ENCODE measurements around the gene NFIL3.
"Not testable (repeated sequence)": the region's sequence is repeated elsewhere in the genome, so short reads cannot be mapped to it uniquely, and the experiment has no call there.

The NFIL3 gene

GRCh38 chr9:91395106-91395552 is 28.5 kb downstream of the NFIL3 start:
- no peak for DNase-seq (ENCODE audit: low spot score)

- DNase-seq (ENCODE audit: low spot score): no peak
Measured at GRCh38 chr9:91393826-91394225, 29.8 kb downstream of the NFIL3 start.

DNA sequence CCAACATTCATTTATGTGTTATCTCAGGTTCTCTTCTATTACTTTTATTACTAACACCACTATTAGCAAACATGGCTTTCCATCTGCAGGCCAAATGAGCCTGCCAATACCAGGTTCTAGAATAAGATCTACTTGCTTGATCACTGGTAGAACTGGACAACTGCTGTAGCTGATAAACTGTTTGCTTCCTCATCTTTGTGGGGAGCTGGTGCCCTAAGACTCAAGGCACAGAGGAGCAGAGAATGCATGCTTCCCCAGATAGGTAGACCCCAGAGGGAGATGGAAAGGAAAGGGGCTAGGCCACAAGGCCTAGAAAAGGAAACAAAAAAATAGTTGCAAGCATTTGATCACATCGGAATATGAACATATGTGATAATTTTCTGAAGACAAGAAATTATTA is 31.2 kb downstream of the NFIL3 start:
- no peak for DNase-seq (ENCODE audit: low spot score)

- DNase-seq (ENCODE audit: low spot score): no peak
Measured at GRCh38 chr9:91391818-91392217, 31.8 kb downstream of the NFIL3 start.

DNA sequence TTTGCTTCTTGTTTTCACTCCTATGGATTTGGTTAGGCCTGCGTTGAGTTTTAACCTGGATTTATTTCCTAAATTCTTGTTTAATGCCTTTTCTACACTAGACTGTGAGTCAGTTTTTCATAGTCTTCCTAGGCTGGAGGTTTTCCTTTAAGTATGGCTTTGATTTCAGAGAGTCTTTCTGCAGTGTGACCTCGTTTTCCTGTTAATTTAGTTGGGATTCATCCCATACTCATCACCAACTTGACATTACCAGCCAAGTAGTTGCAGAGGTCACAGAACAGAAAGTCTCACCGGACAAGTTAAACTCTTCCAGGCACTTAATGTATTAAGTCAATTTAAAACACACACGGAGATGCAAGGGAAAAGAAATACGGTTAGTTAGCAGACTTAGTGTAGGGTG is 32.2 kb downstream of the NFIL3 start:
- no peak for DNase-seq (ENCODE audit: low spot score)

DNA sequence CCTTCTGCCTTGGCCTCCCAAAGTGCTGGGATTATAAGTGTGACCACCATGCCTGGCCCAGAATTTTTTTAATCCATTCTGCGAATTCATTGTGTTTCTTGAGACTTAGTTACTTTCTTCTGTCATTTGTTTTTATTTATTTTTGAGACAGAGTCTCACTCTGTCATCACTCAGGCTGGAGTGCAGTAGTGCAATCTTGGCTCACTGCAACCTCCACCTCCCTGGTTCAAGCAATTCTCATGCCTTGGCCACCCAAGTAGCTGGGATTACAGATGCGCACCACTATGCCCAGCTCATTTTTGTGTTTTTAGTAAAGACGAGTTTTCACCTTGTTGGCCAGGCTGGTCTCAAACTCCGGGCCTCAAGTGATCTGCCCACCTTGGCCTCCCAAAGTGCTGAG is 33.9 kb downstream of the NFIL3 start:
- not testable (repeated sequence) for DNase-seq (ENCODE audit: low spot score)

GRCh38 chr9:91386765-91387164 is 36.9 kb downstream of the NFIL3 start:
- no peak for DNase-seq (ENCODE audit: low spot score)

DNA sequence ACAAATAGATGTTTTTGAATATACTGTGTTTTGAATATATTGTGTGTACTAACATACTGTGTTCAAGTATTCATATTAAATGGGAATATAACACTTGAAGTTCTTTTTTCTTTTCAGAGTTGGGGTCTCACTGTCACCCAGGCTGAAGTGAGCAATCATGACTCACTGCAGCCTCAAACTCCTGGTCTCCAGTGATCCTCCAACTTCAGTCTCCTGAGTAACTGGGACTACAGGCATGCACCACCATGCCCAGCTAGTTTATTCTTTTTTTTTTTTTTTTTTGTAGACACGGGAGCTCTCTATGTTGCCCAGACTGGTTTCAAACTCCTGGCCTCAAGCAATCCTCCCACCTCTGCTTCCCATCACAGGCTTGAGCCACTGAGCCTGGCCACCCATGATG is 38.7 kb downstream of the NFIL3 start:
- no peak for DNase-seq (ENCODE audit: low spot score)

DNA sequence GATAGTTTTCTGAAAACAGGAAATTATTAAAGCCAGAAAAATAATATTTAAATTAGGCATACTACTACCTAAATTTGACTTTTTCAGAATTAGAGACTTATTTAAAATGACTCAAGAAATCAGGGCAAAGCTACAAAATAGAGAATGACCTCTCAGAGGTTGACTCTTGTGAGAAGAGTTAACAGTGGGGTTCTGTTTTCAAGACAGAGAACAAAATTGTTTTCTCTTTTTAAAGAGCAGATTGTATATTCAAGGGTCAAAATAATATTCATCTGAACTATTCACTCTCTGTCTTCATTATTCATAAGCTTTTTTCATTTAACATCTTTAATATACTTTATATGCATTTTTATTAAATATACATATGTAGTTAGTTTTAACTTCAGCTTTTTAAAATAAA is 40.1 kb downstream of the NFIL3 start:
- DNase-seq (ENCODE audit: low spot score): no peak

GRCh38 chr9:91382298-91382697 is 41.3 kb downstream of the NFIL3 start:
- DNase-seq (ENCODE audit: low spot score): no peak

DNA sequence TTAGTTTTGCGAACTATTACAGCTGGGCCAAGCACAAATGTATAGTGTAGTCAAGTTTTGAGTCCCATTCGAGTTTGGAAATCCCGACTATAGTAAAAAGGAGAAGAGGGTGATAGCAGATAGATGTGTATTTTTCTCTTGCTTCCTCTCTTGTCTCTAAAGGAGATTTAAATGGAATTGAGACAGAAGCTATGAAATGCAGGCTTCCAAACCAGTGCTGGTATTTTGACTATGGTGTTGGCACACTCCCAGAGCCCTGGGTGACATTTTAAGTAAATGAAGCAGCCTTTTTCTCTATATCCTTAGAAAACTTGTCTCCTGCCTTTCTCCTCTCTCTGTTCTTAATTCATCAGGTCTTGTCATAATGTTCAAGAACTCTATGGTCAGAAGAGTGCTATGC is 44.2 kb downstream of the NFIL3 start:
- DNase-seq (ENCODE audit: low spot score): no peak

- DNase-seq (ENCODE audit: low spot score): no peak
Measured at GRCh38 chr9:91378695-91379127, 44.9 kb downstream of the NFIL3 start.

DNA sequence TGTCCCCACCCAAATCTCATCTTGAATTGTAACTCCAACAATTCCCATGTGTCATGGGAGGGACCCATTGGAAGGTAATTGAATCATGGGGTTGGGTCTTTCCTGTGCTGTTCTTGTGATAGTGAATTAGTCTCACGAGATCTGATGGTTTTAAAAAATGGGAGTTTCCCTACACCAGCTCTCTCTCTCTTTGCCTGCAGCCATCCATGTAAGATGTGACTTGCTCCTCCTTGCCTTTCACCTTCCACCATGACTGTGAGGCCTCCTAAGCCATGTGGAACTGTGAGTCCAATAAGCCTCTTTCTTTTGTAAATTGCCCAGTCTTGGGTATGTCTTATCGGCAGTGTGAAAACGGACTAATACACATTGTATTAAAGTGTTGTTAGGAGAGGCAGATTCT is 45.6 kb downstream of the NFIL3 start:
- not testable (repeated sequence) for DNase-seq (ENCODE audit: low spot score)

- no peak for DNase-seq (ENCODE audit: low spot score)
Measured at GRCh38 chr9:91376239-91376638, 47.4 kb downstream of the NFIL3 start.

- DNase-seq (ENCODE audit: low spot score): no peak
Measured at GRCh38 chr9:91374939-91375338, 48.7 kb downstream of the NFIL3 start.

- no peak for DNase-seq (ENCODE audit: low spot score)
Measured at GRCh38 chr9:91371894-91372293, 51.7 kb downstream of the NFIL3 start.

DNA sequence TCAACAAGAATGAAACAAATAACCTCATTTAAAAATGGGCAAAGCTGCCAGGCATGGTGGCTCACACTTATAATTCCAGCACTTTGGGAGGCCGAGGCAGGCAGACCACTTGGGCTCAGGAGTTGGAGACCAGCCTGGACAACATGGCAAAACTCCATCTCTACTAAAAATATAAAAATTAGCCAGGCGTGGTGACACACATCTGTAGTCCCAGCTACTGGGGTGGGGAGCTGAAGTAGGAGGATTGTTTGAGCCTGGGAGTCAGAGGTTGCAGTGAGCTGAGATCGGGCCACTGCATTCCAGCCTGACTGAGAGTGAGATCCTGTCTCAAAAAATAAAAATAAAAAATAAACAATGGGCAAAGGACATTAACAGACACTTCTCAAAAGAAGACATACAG is 53.6 kb downstream of the NFIL3 start:
- DNase-seq (ENCODE audit: low spot score): not testable (repeated sequence)

- no peak for DNase-seq (ENCODE audit: low spot score)
Measured at GRCh38 chr9:91364702-91365101, 58.9 kb downstream of the NFIL3 start.

- DNase-seq (ENCODE audit: low spot score): no peak
Measured at GRCh38 chr9:91364005-91364404, 59.6 kb downstream of the NFIL3 start.

GRCh38 chr9:91362051-91362611 is 61.5 kb downstream of the NFIL3 start:
- DNase-seq (ENCODE audit: low spot score): no peak

DNA sequence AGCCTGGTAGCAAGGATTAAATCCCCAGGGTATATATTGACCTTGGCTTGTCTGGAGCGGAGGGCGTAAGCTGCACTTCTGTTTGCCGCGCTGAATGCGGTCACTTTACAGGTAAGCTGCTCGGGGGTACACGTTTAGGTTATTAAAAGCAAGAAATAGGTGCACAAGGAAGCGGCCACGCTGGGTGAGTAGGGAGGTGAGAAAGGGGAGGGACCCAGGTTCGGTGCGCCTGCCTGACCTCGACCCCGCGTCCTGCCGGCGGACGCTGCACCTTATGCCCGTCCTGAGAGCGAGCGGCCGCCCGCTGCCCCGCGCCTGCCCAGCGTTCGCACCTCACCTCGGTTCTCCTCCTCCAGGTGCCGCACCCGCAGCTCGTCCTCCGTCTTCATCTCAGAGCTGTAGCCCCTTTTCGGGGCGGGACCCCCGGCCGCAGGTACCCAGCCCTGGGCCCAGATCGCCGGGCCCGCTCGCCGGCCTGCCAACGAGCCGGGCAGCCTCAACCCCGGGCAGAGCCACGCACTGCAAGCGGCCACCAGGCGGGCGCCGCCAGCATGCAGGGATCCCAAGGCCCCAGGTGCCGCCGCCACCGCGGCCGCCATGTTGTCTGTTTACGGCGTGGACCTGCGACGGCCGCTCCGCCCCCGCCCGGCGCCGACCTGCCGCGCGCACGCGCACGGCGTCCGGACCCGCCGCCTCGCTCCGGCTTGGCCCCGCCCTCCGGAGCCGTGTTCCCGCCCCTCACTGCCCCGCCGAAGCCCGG is 62.2 kb downstream of the NFIL3 start, which contains the start of gene AUH:
TSS of gene AUH (minus strand) at position 628 of the 760 bp plus-strand sequence. CDS start at position 599, 29 bp downstream.
- peak; percentile 90 for DNase-seq (ENCODE audit: low spot score)

GRCh38 chr9:91360551-91361290 is 62.9 kb downstream of the NFIL3 start:
- no peak for DNase-seq (ENCODE audit: low spot score)
